HepG2 (cell line): ENCODE measurements around the gene ARHGEF40. TPM values are rescaled to one million over a fixed set of nuclear protein-coding genes. Genes with fewer than 3 reads are reported as not detected.
A peak's percentile ranks its signal among the peaks of the same experiment; 100 is the strongest.

Source experiments
- ATAC-seq: fragments of 200-7000 bp; cut with Tn5 transposase; 3 replicates; pipeline ENCODE4 v1.9.1; 2020; ENCODE audit warnings: mild to moderate bottlenecking, moderate library complexity
- BruUV-seq: library from RNA; stranded (reverse); fragments of 400-500 nt; replicated peaks from 2 replicates; lab custom pipeline; 2021; lab: Mats Ljungman, UMichigan
- CTCF ChIA-PET: fragments of 300-600 bp; formaldehyde crosslinking; extraction: SDS; loops from one replicate; lab custom pipeline; 2021; ENCODE audit warnings: low total read pairs, inconsistent platforms, low intra/inter-chr PET ratio; lab: Yijun Ruan, JAX
- POLR2A ChIA-PET: fragments of 350-600 bp; sonication (Branson Sonifier 250); formaldehyde crosslinking; loops from one replicate; lab custom pipeline; 2020; ENCODE audit warnings: antibody characterized with exemption, inconsistent platforms; lab: Yijun Ruan, JAX
- DNase-seq: peaks from one replicate; pipeline ENCODE4 v3.0.0-alpha.2; 2015; ENCODE audit warnings: low spot score
- FAIRE-seq: peaks from 3 replicates; lab custom pipeline; 2011; peaks lifted over from hg19 to GRCh38; lab: Jason Lieb, UNC
- H2AFZ ChIP-seq: one replicate; pipeline ENCODE4 v1.6.1; 2011; ENCODE audit warnings: low read length, inconsistent platforms
- H3K27ac ChIP-seq: fragments of 300-600 bp; 3 replicates; pipeline ENCODE4 v1.8.0; 2011; ENCODE audit warnings: mixed run types, mild to moderate bottlenecking, mixed read lengths, low read length, inconsistent platforms; ENCODE audit not compliant: insufficient read depth; ENCODE audit errors: extremely low read length
- H3K27me3 ChIP-seq, 2 experiments: fragments of 200-600 bp in 1 of 2; 2 replicates in 1 of 2; 3 replicates in 1 of 2; pipeline versions ENCODE4 v1.6.0 to v1.8.0; 2011; ENCODE audit warnings: low read length in 2 of 2, mild to moderate bottlenecking in 2 of 2, moderate library complexity in 2 of 2, inconsistent platforms in 1 of 2; ENCODE audit not compliant: insufficient read depth in 2 of 2, control insufficient read depth in 1 of 2
- H3K36me3 ChIP-seq, 2 experiments: fragments of 200-600 bp in 1 of 2; replicated peaks in 1 of 2; 2 replicates in 1 of 2; 3 replicates in 1 of 2; pipeline versions ENCODE4 v1.5.1 to v1.8.0; 2011; ENCODE audit warnings: low read length in 2 of 2, inconsistent platforms in 1 of 2; ENCODE audit not compliant: insufficient read depth in 2 of 2, control insufficient read depth in 1 of 2
- H3K4me1 ChIP-seq: 2 replicates; pipeline ENCODE4 v1.5.1; 2012; ENCODE audit warnings: low read length, inconsistent platforms; ENCODE audit not compliant: insufficient read depth
- H3K4me2 ChIP-seq: 2 replicates; pipeline ENCODE4 v1.6.0; 2011; ENCODE audit warnings: low read depth, low read length, inconsistent platforms
- H3K4me3 ChIP-seq, 3 experiments: fragments of 200-600 bp in 1 of 3; sonication (generic), shearing (Covaris generic) in 1 of 3; replicated peaks in 1 of 3; 2 replicates each; pipeline ENCODE4 v1.5.1; 2011 to 2016; ENCODE audit warnings: low read length in 3 of 3, inconsistent platforms in 2 of 3, low read depth in 2 of 3, mild to moderate bottlenecking in 2 of 3, control low read depth in 1 of 3, mixed read lengths in 1 of 3; ENCODE audit not compliant: insufficient read depth in 1 of 3
- H3K79me2 ChIP-seq: one replicate; pipeline ENCODE4 v1.6.1; 2011; ENCODE audit warnings: low read length, inconsistent platforms; ENCODE audit not compliant: insufficient read depth
- H3K9ac ChIP-seq: 2 replicates; pipeline ENCODE4 v1.6.0; 2011; ENCODE audit warnings: mild to moderate bottlenecking, low read depth, low read length, inconsistent platforms; ENCODE audit not compliant: insufficient read depth
- H3K9me3 ChIP-seq: 2 replicates; pipeline ENCODE4 v1.5.1; 2012; ENCODE audit warnings: mild to moderate bottlenecking, low read length
- H4K20me1 ChIP-seq: 2 replicates; pipeline ENCODE4 v1.6.0; 2011; ENCODE audit warnings: inconsistent platforms, mild to moderate bottlenecking, low read length, moderate library complexity; ENCODE audit not compliant: insufficient read depth
- CBX2 ChIP-seq, 2 experiments: fragments of 200-600 bp in 1 of 2; sonication (generic); formaldehyde crosslinking in 1 of 2; IDR thresholded peaks; 2 replicates each; pipeline versions ENCODE4 v1.7.0 to v1.8.1; 2018 to 2022; ENCODE audit warnings: low read depth in 2 of 2, low read length in 1 of 2, mild to moderate bottlenecking in 1 of 2, missing genetic modification reagents in 1 of 2
- ELK4 ChIP-seq: sonication (generic); formaldehyde crosslinking; IDR thresholded peaks from 2 replicates; pipeline ENCODE4 v1.9.0; 2021; ENCODE audit warnings: missing genetic modification reagents, borderline replicate concordance
- HNRNPLL ChIP-seq: fragments of 200-400 bp; formaldehyde crosslinking; IDR thresholded peaks from 2 replicates; pipeline ENCODE4 v1.6.1; 2017; ENCODE audit warnings: mild to moderate bottlenecking, low read depth, low read length; ENCODE audit not compliant: poor library complexity, severe bottlenecking
- HOXA7 ChIP-seq: sonication (generic); formaldehyde crosslinking; IDR thresholded peaks from 2 replicates; pipeline ENCODE4 v1.8.1; 2022; ENCODE audit warnings: mild to moderate bottlenecking, missing genetic modification reagents, moderate library complexity
- HOXA9 ChIP-seq: sonication (generic); formaldehyde crosslinking; IDR thresholded peaks from 2 replicates; pipeline ENCODE4 v1.8.1; 2022; ENCODE audit warnings: missing genetic modification reagents, mild to moderate bottlenecking, moderate library complexity, borderline replicate concordance
- NCOA1 ChIP-seq: sonication (generic); formaldehyde crosslinking; IDR thresholded peaks from 2 replicates; pipeline ENCODE4 v1.9.0; 2021; ENCODE audit warnings: missing genetic modification reagents
- REL ChIP-seq: sonication (generic); formaldehyde crosslinking; conservative IDR thresholded peaks from 2 replicates; pipeline ENCODE4 v1.8.0; 2022; ENCODE audit warnings: mild to moderate bottlenecking, missing genetic modification reagents, moderate library complexity
- ZHX1 ChIP-seq: sonication (generic); formaldehyde crosslinking; IDR thresholded peaks from 2 replicates; pipeline ENCODE4 v1.8.1; 2022; ENCODE audit warnings: low read depth, mild to moderate bottlenecking, missing genetic modification reagents
- ZNF230 ChIP-seq: sonication (generic); formaldehyde crosslinking; IDR thresholded peaks from 2 replicates; pipeline ENCODE4 v1.4.0; 2020; ENCODE audit warnings: mild to moderate bottlenecking, missing genetic modification reagents
- ZNF431 ChIP-seq: sonication (generic); formaldehyde crosslinking; IDR thresholded peaks from 2 replicates; pipeline ENCODE4 v1.9.0; 2022; ENCODE audit warnings: missing genetic modification reagents, low read depth, mild to moderate bottlenecking, borderline replicate concordance
- ZNF562 ChIP-seq: sonication (generic); formaldehyde crosslinking; IDR thresholded peaks from 2 replicates; pipeline ENCODE4 v1.8.0; 2022; ENCODE audit warnings: missing genetic modification reagents, borderline replicate concordance
- ZNF709 ChIP-seq: sonication (generic); formaldehyde crosslinking; IDR thresholded peaks from 2 replicates; pipeline ENCODE4 v1.5.0; 2020; ENCODE audit warnings: mild to moderate bottlenecking, missing genetic modification reagents
- ZNF766 ChIP-seq: sonication (generic); formaldehyde crosslinking; IDR thresholded peaks from 2 replicates; pipeline ENCODE4 v1.5.0; 2020; ENCODE audit warnings: missing genetic modification reagents, borderline replicate concordance
- ZSCAN5A ChIP-seq: sonication (generic); formaldehyde crosslinking; IDR thresholded peaks from 2 replicates; pipeline ENCODE4 v1.8.0; 2022; ENCODE audit warnings: mild to moderate bottlenecking, missing genetic modification reagents, borderline replicate concordance
- WGBS: methylation state at CpG from one replicate; pipeline ENCODE4 v1.1.6; 2017; ENCODE audit warnings: low lambda C conversion rate; 5-methylcytosine and 5-hydroxymethylcytosine counted together
- in situ Hi-C: cut with HindIII; loops from 2 replicates; pipeline ENCODE4 v1.10.0; 2017; ENCODE audit warnings: low pct_unique_long_range_greater_than_20kb; ENCODE audit not compliant: extremely low pct_ligation_motif_present
- intact Hi-C: fragments of 100-400 bp; cut with micrococcal nuclease; formaldehyde crosslinking; loops from one replicate; pipeline ENCODE4 v1.10.0; 2022; ENCODE audit not compliant: unreplicated experiment
- polyA plus RNA-seq, 8 experiments: library from polyadenylated mRNA; depleted of rRNA in 3 of 8; stranded (reverse) in 7 of 8; unstranded in 1 of 8; fragments of >200 nt; fragmentation: Illumina TruSeq in 4 of 8; extraction: Trizol in 4 of 8; gene quantifications; 2 replicates each; pipeline versions ENCODE4 v1.2.1 to v1.2.3, GENCODE V29; 2011 to 2016; ENCODE audit warnings: low read depth in 4 of 8, missing spikeins in 1 of 8, mixed read lengths in 1 of 8; ENCODE audit not compliant: insufficient read depth in 1 of 8
- total RNA-seq, 5 experiments: library from RNA; depleted of rRNA; stranded (reverse); fragments of >200 nt; fragmentation: Illumina TruSeq; extraction: Trizol; gene quantifications; 2 replicates each; pipeline ENCODE4 v1.2.3, GENCODE V29; 2016; ENCODE audit warnings: low read depth in 1 of 5

Gene ARHGEF40
- total and polyA plus RNA-seq, 2 of the 13 experiments (the other 11 are each of a cell fraction or from before 2014, with no cell fraction given) = 28.1 to 78.1 TPM

GRCh38 chr14:21090940-21091663 lies 21.0 kb downstream of the ARHGEF40 start (continued):
- no peak for TF ChIP-seq ZHX1 (CRISPR knock-in tag)
- TF ChIP-seq ZNF709 (CRISPR knock-in tag) = no peak
- no peak for TF ChIP-seq CBX2 (IDR thresholded peaks at IDR 0.05; ENCODE audit: low read depth, low read length)
- TF ChIP-seq CBX2 (CRISPR knock-in tag; IDR thresholded peaks at IDR 0.05; ENCODE audit: low read depth) = no peak
- no peak for TF ChIP-seq ZNF766 (CRISPR knock-in tag)
- TF ChIP-seq, all 625 proteins: peak for 11

GRCh38 chr14:21091821-21092272 lies 21.7 kb downstream of the ARHGEF40 start:
- FAIRE-seq = no peak
- 96% methylated on average over 41 of the region's 42 CpGs for WGBS
- peak; percentile 53; the same call in 1 of the 2 replicates for TF ChIP-seq REL (CRISPR knock-in tag)
- TF ChIP-seq ELK4 (CRISPR knock-in tag) = peak; percentile 25; the same call in 1 of the 2 replicates
- TF ChIP-seq ZNF230 (CRISPR knock-in tag) = no peak
- TF ChIP-seq HOXA7 (CRISPR knock-in tag) = 0 out of 2 replicates have a peak, but pooled peaks have one; percentile 74
- 0 out of 2 replicates have a peak, but pooled peaks have one; percentile 31 for TF ChIP-seq ZNF562 (CRISPR knock-in tag)
- 0 out of 2 replicates have a peak, but pooled peaks have one; percentile 16 for TF ChIP-seq ZNF431 (CRISPR knock-in tag)
- TF ChIP-seq HOXA9 (CRISPR knock-in tag) = peak; percentile 66; the same call in 1 of the 2 replicates
- 0 out of 2 replicates have a peak, but pooled peaks have one; percentile 3 for TF ChIP-seq ZSCAN5A (CRISPR knock-in tag)
- TF ChIP-seq HNRNPLL = peak; percentile 30
- TF ChIP-seq NCOA1 (CRISPR knock-in tag) = no peak

More at GRCh38 chr14:21091821-21092272, 21.7 kb downstream of the ARHGEF40 start:
- Histone ChIP-seq H3K9ac (no peak overlapping the region), H3K79me2 (peaks cover 19% of the 10 kb centered on the region), H3K9me3 (no peaks in the 10 kb centered on the region), H3K4me3 (no peak overlapping the region), H3K4me2 (no peak overlapping the region), H3K36me3 (peaks cover 35 to 47% of the 10 kb centered on the region in 2 experiments), H3K27ac (peak overlapping the region; percentile 1), H4K20me1 (peaks cover 8% of the 10 kb centered on the region; the same call in 1 of the 2 replicates), H2AFZ (no peak overlapping the region), H3K4me1 (peaks cover 32% of the 10 kb centered on the region), H3K27me3 (no peaks in the 10 kb centered on the region)
- intact Hi-C loops (loop anchor here (1.0 kb wide), 3 partner anchors 12 to 78 kb away; no protein-coding TSS in a partner anchor), in situ Hi-C loops (no loop called here)
- no TSS peak for BruUV-seq
- ATAC-seq = peak; percentile 2
- no peak for DNase-seq
- POLR2A ChIA-PET = interaction anchor here (0.5 to 7.8 kb wide), 12 partner anchors 8 to 223 kb away, joined by 3 to 91 read pairs (median 4); partner anchors contain the start of gene ARHGEF40
- CTCF ChIA-PET = interaction anchor here (0.8 to 12.2 kb wide), 11 partner anchors 14 to 118 kb away, joined by 3 to 320 read pairs (median 9); partner anchors contain the start of genes ARHGEF40 and METTL17
